HEK293 (cell line): Measurements from ENCODE around the gene ERCC6.

Source experiments
- CTCF ChIA-PET: fragments of 350-600 bp; formaldehyde crosslinking; extraction: SDS; loops from one replicate; lab custom pipeline; 2021; ENCODE audit warnings: antibody characterized with exemption; lab: Yijun Ruan, JAX
- POLR2A ChIA-PET: fragments of 300-600 bp; formaldehyde crosslinking; extraction: SDS; loops from one replicate; lab custom pipeline; 2020; ENCODE audit warnings: antibody characterized with exemption, inconsistent platforms; lab: Yijun Ruan, JAX
- H3K27ac ChIP-seq: fragments of 200-500 bp; sonication (Bioruptor generic); 2 replicates; pipeline ENCODE4 v1.5.1; 2014; ENCODE audit warnings: low read depth, low read length, control low read depth, inconsistent platforms; ENCODE audit errors: extremely low read depth
- H3K36me3 ChIP-seq, 2 experiments: fragments of 200-500 bp in 1 of 2; sonication (Bioruptor generic) in 1 of 2; 1 replicate in 1 of 2; 2 replicates in 1 of 2; pipeline ENCODE4 v1.5.1; 2014 to 2017; ENCODE audit warnings: inconsistent platforms in 2 of 2, low read length in 2 of 2; ENCODE audit not compliant: control insufficient read depth in 2 of 2, insufficient read depth in 1 of 2
- H3K4me1 ChIP-seq: fragments of 200-500 bp; sonication (Bioruptor generic); 2 replicates; pipeline ENCODE4 v1.5.1; 2014; ENCODE audit warnings: mild to moderate bottlenecking, low read length, inconsistent platforms; ENCODE audit not compliant: control insufficient read depth, insufficient read depth
- H3K4me3 ChIP-seq: 2 replicates; pipeline ENCODE4 v1.5.1; 2011; ENCODE audit warnings: low read depth, mild to moderate bottlenecking, control low read depth, low read length, moderate library complexity
- H3K9me3 ChIP-seq: fragments of 200-500 bp; sonication (Bioruptor generic); 2 replicates; pipeline ENCODE4 v1.5.1; 2014; ENCODE audit warnings: low read depth, low read length, inconsistent platforms; ENCODE audit not compliant: control insufficient read depth, insufficient read depth
- GLIS2 ChIP-seq: fragments of 450-650 bp; formaldehyde crosslinking; IDR thresholded peaks from 2 replicates; pipeline ENCODE4 v1.5.1; 2016; ENCODE audit warnings: missing biosample characterization, missing genetic modification characterization
- HOXC10 ChIP-seq: sonication (generic); formaldehyde crosslinking; IDR thresholded peaks from 2 replicates; pipeline ENCODE4 v1.8.1; 2023; ENCODE audit warnings: mild to moderate bottlenecking, missing genetic modification reagents
- OVOL3 ChIP-seq: fragments of 450-650 bp; formaldehyde crosslinking; IDR thresholded peaks from 2 replicates; pipeline ENCODE4 v1.5.1; 2016; ENCODE audit warnings: missing biosample characterization, missing genetic modification characterization
- PRDM1 ChIP-seq: fragments of 450-650 bp; formaldehyde crosslinking; IDR thresholded peaks from 2 replicates; pipeline ENCODE4; 2016; ENCODE audit warnings: missing biosample characterization, missing genetic modification characterization
- TRIM28 ChIP-seq: IDR thresholded peaks from 2 replicates; pipeline ENCODE4 v1.6.1; 2011; ENCODE audit warnings: low read length, control low read depth, borderline replicate concordance
- WT1 ChIP-seq: fragments of 450-650 bp; formaldehyde crosslinking; IDR thresholded peaks from 2 replicates; pipeline ENCODE4 v1.5.1; 2016; ENCODE audit warnings: missing biosample characterization, missing genetic modification characterization
- ZFP3 ChIP-seq: fragments of 450-650 bp; formaldehyde crosslinking; IDR thresholded peaks from 2 replicates; pipeline ENCODE4 v1.5.1; 2016; ENCODE audit warnings: low read depth, missing biosample characterization, missing genetic modification characterization
- ZFP41 ChIP-seq: fragments of 450-650 bp; formaldehyde crosslinking; IDR thresholded peaks from 2 replicates; pipeline ENCODE4 v1.5.1; 2016; ENCODE audit warnings: missing biosample characterization, missing genetic modification characterization, borderline replicate concordance
- ZNF23 ChIP-seq: fragments of 450-650 bp; formaldehyde crosslinking; IDR thresholded peaks from 2 replicates; pipeline ENCODE4 v1.5.1; 2016; ENCODE audit warnings: missing biosample characterization, missing genetic modification characterization, borderline replicate concordance
- ZNF311 ChIP-seq: fragments of 450-650 bp; formaldehyde crosslinking; IDR thresholded peaks from 2 replicates; pipeline ENCODE4 v1.5.1; 2017; ENCODE audit warnings: missing biosample characterization, missing genetic modification characterization, borderline replicate concordance
- ZNF37A ChIP-seq: fragments of 450-650 bp; IDR thresholded peaks from 2 replicates; pipeline ENCODE4 v1.5.1; 2018; ENCODE audit warnings: missing biosample characterization, missing genetic modification characterization
- ZNF391 ChIP-seq: fragments of 450-650 bp; formaldehyde crosslinking; IDR thresholded peaks from 2 replicates; pipeline ENCODE4 v1.5.1; 2016; ENCODE audit warnings: low read depth, missing biosample characterization, missing genetic modification characterization, borderline replicate concordance
- ZNF473 ChIP-seq: fragments of 450-650 bp; formaldehyde crosslinking; IDR thresholded peaks from 2 replicates; pipeline ENCODE4 v1.5.1; 2017; ENCODE audit warnings: missing biosample characterization, missing genetic modification characterization
- ZNF518A ChIP-seq: fragments of 450-650 bp; formaldehyde crosslinking; conservative IDR thresholded peaks from 2 replicates; pipeline ENCODE4 v1.5.1; 2016; ENCODE audit warnings: low read depth, missing biosample characterization, missing genetic modification characterization
- ZNF560 ChIP-seq: fragments of 450-650 bp; formaldehyde crosslinking; IDR thresholded peaks from 2 replicates; pipeline ENCODE4 v1.5.1; 2017; ENCODE audit warnings: missing biosample characterization, missing genetic modification characterization, borderline replicate concordance
- ZNF626 ChIP-seq: fragments of 450-650 bp; sonication (Bioruptor Pico); formaldehyde crosslinking; IDR thresholded peaks from 2 replicates; pipeline ENCODE4 v1.5.1; 2018; ENCODE audit warnings: missing biosample characterization, missing genetic modification characterization, inconsistent platforms
- ZNF701 ChIP-seq: fragments of 450-650 bp; formaldehyde crosslinking; IDR thresholded peaks from 2 replicates; pipeline ENCODE4 v1.5.1; 2016; ENCODE audit warnings: missing biosample characterization, missing genetic modification characterization
- ZNF768 ChIP-seq: fragments of 450-650 bp; formaldehyde crosslinking; IDR thresholded peaks from 2 replicates; pipeline ENCODE4 v1.5.1; 2018; ENCODE audit warnings: missing biosample characterization, mild to moderate bottlenecking, missing genetic modification characterization
- ZNF785 ChIP-seq: fragments of 450-650 bp; formaldehyde crosslinking; IDR thresholded peaks from 2 replicates; pipeline ENCODE4 v1.5.1; 2016; ENCODE audit warnings: missing biosample characterization, missing genetic modification characterization
- ZXDB ChIP-seq: fragments of 450-650 bp; formaldehyde crosslinking; IDR thresholded peaks from 2 replicates; pipeline ENCODE4 v1.5.1; 2016; ENCODE audit warnings: missing biosample characterization, missing genetic modification characterization
- TF ChIP-seq, protein P1 (sequence below): fragments of 450-650 bp; formaldehyde crosslinking; IDR thresholded peaks from 2 replicates; pipeline ENCODE4 v1.5.1; 2016; ENCODE audit warnings: missing biosample characterization, missing genetic modification characterization
- TF ChIP-seq, protein P2 (sequence below): fragments of 450-650 bp; formaldehyde crosslinking; IDR thresholded peaks from 2 replicates; pipeline ENCODE4 v1.5.1; 2017; ENCODE audit warnings: missing biosample characterization, missing genetic modification characterization
- TF ChIP-seq, protein P3 (sequence below): fragments of 450-650 bp; formaldehyde crosslinking; optimal IDR thresholded peaks from 2 replicates; pipeline ENCODE3; 2016; ENCODE audit warnings: missing biosample characterization, mild to moderate bottlenecking, missing genetic modification characterization

The ERCC6 gene

DNA sequence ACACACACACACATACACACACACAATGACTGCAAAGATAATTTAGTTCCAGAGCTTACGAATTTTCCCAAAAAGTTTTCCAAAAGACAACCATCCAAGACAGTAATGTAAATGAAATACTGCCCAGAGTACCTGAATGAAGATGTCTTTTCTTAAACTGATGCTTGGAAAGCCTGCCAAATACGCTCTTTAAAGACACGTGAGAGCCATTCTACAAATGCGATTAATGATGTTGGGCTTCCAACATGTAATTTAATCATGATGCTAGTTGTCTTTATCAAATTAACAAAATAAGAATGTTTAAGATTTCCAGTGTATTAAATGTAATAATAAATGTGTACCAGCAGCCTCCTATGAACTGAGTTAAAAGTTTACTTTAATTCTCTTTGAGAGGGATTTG lies 11.1 kb downstream of the ERCC6 start:
- ChIA-PET POLR2A (no interaction called here), CTCF (interaction anchor here (0.6 to 0.9 kb wide), 3 partner anchors 9 to 620 kb away, joined by 3 to 4 read pairs (median 3); no protein-coding TSS in a partner anchor)
- no peak for TF ChIP-seq ZFP3
- no peak for TF ChIP-seq ZNF23 (tag by site-specific recombination)
- TF ChIP-seq WT1 (tag by site-specific recombination): no peak
- no peak for TF ChIP-seq ZNF785 (tag by site-specific recombination)
- TF ChIP-seq, protein P1, sequence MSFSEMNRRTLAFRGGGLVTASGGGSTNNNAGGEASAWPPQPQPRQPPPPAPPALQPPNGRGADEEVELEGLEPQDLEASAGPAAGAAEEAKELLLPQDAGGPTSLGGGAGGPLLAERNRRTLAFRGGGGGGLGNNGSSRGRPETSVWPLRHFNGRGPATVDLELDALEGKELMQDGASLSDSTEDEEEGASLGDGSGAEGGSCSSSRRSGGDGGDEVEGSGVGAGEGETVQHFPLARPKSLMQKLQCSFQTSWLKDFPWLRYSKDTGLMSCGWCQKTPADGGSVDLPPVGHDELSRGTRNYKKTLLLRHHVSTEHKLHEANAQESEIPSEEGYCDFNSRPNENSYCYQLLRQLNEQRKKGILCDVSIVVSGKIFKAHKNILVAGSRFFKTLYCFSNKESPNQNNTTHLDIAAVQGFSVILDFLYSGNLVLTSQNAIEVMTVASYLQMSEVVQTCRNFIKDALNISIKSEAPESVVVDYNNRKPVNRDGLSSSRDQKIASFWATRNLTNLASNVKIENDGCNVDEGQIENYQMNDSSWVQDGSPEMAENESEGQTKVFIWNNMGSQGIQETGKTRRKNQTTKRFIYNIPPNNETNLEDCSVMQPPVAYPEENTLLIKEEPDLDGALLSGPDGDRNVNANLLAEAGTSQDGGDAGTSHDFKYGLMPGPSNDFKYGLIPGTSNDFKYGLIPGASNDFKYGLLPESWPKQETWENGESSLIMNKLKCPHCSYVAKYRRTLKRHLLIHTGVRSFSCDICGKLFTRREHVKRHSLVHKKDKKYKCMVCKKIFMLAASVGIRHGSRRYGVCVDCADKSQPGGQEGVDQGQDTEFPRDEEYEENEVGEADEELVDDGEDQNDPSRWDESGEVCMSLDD: no peak
- TF ChIP-seq ZNF391 (tag by site-specific recombination): no peak
- TF ChIP-seq ZNF518A (tag by site-specific recombination): no peak
- no peak for TF ChIP-seq ZXDB (tag by site-specific recombination)
- TF ChIP-seq TRIM28: no peak
- TF ChIP-seq ZNF37A: no peak
- no peak for TF ChIP-seq ZNF473 (tag by site-specific recombination)
- no peak for TF ChIP-seq OVOL3
- no peak for TF ChIP-seq GLIS2 (tag by site-specific recombination)
- no peak for TF ChIP-seq ZNF560 (tag by site-specific recombination)
- TF ChIP-seq ZNF768 (tag by site-specific recombination): no peak
- no peak for TF ChIP-seq ZNF626 (tag by site-specific recombination)
- TF ChIP-seq ZFP41 (tag by site-specific recombination): no peak
- Histone ChIP-seq H3K4me3 (no peak overlapping the region), H3K27ac (no peak overlapping the region), H3K4me1 (no peaks in the 10 kb centered on the region), H3K36me3 (peaks cover 22 to 97% of the 10 kb centered on the region in 2 experiments), H3K9me3 (no peaks in the 10 kb centered on the region)

- Histone ChIP-seq H3K27ac (no peak overlapping the region), H3K4me1 (no peaks in the 10 kb centered on the region), H3K9me3 (no peaks in the 10 kb centered on the region), H3K36me3 (peaks cover 25 to 95% of the 10 kb centered on the region in 2 experiments), H3K4me3 (no peak overlapping the region)
- CTCF ChIA-PET: interaction anchor here (0.6 kb wide), 1 partner anchor 619 kb away, joined by 4 read pairs; no protein-coding TSS in a partner anchor
- POLR2A ChIA-PET: no interaction called here
- no peak for TF ChIP-seq HOXC10
- TF ChIP-seq PRDM1: no peak
- TF ChIP-seq ZNF311: no peak
- TF ChIP-seq, protein P2, sequence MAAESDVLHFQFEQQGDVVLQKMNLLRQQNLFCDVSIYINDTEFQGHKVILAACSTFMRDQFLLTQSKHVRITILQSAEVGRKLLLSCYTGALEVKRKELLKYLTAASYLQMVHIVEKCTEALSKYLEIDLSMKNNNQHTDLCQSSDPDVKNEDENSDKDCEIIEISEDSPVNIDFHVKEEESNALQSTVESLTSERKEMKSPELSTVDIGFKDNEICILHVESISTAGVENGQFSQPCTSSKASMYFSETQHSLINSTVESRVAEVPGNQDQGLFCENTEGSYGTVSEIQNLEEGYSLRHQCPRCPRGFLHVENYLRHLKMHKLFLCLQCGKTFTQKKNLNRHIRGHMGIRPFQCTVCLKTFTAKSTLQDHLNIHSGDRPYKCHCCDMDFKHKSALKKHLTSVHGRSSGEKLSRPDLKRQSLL: no peak
- no peak for TF ChIP-seq ZNF701 (tag by site-specific recombination)
- TF ChIP-seq ZNF37A: no peak
- TF ChIP-seq, protein P1: no peak
- no peak for TF ChIP-seq ZFP41 (tag by site-specific recombination)
- TF ChIP-seq, protein P3, sequence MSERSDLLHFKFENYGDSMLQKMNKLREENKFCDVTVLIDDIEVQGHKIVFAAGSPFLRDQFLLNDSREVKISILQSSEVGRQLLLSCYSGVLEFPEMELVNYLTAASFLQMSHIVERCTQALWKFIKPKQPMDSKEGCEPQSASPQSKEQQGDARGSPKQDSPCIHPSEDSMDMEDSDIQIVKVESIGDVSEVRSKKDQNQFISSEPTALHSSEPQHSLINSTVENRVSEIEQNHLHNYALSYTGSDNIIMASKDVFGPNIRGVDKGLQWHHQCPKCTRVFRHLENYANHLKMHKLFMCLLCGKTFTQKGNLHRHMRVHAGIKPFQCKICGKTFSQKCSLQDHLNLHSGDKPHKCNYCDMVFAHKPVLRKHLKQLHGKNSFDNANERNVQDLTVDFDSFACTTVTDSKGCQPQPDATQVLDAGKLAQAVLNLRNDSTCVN (tag by site-specific recombination): no peak
These were observed 11.9 kb downstream of the ERCC6 start for GRCh38 chr10:49527061-49527460.
